ENCODE results near the gene NPIPB2.
"Not testable (repeated sequence)": the region's sequence is repeated elsewhere in the genome, so short reads cannot be mapped to it uniquely, and the experiment has no call there.

The NPIPB2 gene

DNA sequence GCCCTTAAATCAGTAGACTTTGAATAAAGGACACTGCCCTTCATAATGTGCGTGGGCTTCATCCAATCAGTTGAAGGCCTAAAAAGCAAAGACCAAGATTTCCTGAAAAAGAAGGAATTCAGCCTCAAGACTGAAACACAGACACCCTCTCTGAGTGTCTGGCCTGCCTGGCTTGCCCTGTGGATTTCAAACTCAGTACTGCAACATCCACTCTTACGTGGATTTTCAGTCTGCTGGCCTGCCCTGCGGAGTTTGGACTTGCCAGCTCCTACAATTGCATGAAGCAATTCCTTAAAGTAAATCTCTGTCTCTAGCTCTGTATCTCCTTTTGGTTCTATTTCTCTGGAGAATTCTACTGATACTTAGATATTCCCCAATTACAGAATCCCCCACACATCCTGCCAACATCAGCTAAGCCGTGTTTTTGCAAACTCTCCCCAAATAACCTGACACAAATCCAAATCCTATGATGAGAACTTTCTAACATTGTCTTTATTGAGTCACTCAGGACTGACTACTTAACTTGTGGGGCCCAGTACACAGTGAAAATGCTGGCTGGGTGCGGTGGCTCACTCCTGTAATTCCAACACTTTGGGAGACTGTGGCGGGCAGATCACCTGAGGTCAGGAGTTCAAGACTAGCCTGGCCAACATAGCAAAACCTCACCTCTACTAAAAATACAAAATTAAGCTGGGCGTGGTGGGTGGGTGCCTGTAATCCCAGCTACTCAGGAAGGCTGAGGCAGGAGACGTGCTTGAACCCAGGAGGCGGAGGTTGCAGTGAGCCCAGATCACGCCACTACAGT is 15.9 kb upstream of the NPIPB2 start:
- FAIRE-seq, result no peak

DNA sequence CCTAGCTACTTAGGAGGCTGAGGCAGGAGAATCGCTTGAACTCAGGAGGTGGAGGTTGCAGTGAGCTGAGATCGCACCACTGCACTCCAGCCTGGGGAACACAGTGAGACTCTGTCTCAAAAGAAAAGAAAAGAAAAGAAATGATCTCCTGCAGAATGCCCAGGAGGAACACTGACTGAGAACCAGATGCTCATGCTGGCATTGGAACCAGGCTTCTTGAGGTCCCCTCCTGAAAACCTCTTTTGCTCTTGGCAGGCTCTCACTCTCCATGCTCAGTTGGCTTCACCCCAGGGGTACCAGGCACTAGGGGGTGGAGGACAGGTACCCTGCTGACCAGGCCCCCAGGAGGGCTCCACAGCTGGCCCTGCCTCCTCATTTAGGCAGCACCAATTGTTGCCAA is 14.7 kb upstream of the NPIPB2 start:
- no peak for FAIRE-seq

DNA sequence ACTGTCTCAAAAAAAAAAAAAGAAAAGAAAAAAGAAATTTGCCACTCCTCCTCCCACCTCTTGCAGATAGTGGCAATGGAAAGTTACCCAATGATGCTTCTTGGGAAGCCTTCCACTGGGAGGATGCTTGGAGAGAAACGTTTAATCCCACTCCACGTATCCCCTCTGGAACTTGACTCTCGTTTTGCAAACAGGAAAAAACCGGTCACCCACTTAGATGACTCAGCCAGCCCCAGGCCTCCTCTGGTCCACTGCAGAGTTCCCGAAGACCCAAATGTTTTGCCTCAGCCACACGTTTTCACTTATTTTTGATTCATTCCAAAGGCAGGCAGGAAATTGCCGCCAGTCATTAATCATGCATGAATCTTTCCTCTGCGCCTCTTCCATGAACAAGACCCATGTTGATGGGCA is 13.9 kb upstream of the NPIPB2 start:
- FAIRE-seq, result no peak

DNA sequence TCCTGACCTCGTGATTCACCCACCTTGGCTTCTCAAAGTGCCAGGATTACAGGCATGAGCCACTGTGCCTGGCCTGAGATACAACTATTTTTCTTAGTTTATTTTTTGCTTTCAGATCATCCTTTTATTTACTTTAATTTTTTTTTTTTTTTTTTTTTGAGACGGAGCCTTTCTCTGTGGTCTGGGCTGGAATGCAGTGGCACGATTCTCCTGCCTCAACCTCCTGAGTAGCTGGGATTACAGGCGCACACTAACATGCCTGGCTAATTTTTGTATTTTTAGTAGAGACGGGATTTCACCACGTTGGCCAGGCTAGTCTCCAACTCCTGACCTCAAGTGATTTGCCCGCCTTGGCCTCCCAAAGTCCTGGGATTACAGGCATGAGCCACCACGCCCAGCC is 11.7 kb upstream of the NPIPB2 start:
- not testable (repeated sequence) for FAIRE-seq

DNA sequence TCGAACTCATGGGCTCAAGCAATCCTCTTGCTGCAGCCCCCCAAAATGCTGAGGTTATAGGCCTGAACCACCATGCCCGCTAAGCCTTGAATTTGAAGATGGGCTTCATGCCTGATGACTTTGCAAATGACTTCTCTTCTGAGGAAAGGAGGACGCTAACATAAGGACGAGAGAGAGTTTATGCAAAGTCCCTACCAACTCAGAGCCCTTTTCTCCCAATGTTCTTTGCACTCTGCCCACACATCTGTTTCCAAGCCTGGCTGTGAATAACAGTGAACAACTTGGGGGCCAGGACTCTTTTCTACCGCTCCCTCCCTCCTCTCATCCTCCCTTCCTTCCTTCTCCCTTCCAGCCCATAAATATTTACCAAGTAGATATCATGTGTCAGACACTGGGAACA is 8.5 kb upstream of the NPIPB2 start:
- no peak for FAIRE-seq

DNA sequence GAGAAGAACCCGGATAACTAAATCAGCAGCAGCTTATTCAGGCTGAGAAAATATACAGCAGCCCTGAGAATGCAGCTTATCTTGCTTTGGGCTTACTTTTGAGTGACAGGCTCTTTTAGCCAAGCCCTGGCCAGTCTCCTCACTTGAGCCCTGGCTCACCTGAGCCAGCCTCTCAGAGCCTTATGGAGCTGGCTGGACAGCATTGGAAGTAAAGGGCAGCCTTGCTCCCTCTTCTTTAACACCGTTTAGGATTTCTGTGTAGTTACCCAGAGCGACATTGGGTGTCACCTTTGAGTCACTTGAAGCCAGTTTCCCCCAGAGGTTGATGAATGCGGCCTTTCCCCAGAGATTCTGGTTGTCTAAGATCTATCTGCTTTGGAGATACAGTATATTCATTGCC is 7.7 kb upstream of the NPIPB2 start:
- FAIRE-seq, result no peak

DNA sequence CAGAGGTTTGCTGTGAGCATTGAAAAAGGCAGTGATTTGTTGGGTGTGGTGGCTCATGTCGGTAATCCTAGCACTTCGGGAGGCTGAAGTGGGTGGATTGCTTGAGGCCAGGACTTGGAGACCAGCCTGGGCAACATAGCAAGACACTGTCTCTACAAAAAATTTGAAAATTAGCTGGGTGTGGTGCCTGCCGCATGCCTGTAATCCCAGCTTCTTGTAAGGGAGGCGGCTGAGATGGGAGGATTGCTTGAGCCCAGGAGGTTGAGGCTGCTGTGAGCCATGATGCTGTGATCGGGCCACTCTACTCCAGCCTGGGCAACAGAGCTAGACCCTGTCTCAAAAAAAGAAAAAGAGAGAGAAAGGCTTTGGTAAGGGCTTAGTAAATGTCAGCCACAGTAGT is 7.0 kb upstream of the NPIPB2 start:
- no peak for FAIRE-seq

DNA sequence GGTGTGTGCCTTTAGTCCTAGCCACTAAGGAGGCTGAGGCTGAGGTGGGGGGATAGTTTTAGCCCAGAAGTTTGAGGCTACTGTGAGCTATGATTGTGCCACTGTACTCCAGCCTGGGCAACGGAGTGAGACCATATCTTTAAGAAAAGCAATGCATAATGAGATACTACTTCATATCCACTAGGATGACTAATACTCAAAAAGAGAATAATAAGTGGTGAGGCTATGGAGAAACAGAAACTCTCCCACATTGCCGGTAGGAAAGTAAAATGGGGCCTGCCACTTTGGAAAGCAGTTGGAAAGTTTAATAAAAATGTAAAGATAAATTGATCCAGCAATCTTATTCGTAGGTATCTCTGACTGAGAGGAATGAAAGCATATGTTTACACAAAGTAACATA is 4.6 kb upstream of the NPIPB2 start:
- FAIRE-seq, result no peak

DNA sequence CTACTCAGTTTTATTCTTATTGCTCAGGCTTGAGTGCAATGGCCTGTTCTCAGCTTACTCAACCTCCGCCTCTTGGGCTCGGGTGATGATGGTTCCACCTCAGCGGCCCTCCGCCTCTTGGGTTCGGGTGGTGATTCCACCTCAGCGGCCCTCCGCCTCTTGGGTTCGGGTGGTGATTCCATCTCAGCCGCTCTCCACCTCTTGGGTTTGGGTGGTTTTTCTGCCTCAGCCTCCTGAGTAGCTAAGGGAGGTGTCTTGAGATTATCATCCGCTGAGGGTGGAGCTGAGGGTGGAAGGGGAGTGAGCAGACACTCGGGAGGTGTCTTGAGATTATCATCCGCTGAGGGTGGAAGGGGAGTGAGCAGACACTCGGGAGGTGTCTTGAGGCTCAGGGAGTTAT is 14.5 kb downstream of the NPIPB2 start:
- FAIRE-seq, result not testable (repeated sequence)

DNA sequence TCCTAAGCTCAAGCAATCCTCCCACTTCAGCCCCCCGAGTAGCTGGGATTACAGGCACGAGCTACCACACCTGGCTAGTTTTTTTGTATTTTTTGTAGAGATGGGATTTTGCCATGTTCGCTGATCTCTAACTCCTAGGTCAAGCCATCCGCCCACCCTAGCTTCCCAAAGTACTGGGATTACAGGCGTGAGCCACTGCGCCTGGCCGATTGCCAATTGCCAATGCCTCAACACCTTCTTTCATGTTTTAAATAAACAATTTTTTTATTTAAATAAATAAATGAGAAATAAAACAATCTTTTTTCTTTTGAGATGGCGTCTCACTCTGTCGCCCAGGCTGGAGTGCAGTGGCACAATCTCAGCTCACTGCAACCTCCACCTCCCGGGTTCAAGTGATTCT is 17.8 kb downstream of the NPIPB2 start:
- not testable (repeated sequence) for FAIRE-seq

DNA sequence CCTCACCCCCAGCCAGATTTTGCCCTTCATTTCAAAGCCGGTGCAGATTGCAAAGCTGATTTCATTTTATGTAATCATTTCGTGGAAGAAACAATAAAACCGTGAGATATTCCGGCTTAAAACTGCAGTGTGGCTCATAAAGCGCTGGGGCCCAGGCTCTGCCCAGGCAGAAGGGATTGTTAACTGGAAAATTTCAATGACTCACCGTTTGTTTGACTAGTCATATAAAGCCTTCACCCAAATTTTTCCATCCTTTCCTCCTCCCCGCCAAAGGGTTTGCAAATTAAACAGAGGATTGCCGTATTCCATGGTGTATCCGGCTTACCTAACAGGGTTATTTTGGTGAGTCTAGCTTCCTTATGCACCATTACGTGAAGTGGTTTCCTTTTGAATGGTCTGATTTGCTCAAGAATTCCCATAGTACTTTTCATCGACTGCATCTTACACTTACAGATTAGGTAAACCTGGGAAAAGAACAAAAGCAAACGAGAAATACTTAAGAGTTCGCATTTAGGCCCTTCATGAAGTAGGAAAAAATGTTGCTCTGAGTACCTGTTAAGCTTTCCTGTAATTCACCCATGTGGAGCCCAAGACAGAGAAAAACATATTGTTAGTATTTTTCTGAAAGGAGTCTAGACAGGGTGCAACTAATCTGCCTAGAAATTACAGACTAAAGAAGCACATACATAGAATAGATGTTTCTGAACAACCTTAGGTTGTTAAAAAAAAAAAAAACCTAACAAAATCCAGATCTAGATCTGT is 25.1 kb downstream of the NPIPB2 start:
- no peak for FAIRE-seq

DNA sequence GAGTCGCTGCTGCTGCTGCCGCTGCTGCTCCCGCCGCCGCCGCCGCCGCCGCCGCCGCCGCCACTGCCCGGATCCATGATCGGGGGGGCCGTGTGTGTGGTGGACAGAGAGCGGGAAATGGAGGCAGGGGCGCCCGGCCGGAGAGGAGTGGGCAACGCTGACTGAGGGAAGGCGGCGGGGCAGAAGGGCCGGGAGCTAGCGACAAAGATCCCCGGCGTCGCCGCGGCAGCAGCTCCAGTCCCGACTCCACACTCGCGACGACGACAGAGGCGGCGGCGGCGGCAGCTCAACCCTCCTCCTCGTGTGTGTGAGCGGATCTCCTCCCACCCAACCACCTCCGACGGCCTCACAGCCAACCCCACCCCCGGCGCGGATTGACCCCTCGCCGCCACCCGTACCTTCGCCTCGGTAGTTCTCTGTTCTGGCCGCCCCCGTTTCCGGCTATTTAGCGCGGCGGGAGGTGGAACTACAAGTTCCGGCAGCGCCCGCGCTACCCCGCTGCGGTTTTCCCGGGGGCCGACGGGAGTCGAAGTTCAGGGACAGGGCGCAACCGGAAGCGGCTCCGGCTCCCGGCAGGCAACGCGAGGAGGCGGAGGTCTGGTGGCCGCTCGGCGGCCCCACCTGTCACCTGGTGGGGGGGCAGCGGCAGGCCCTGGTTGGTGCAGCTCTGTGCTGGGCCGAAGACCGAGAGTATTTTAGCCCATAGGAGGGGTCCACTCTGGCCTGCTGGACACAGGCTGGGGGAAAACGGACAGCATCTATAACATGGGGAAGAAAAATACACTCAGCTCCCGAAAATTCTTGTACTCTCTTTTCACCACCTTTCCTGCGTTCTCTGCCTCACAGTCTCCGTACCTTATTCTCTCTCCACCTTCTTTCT is 26.0 kb downstream of the NPIPB2 start, which contains the start of gene GSPT1:
Gene GSPT1, minus strand, starts transcription at position 313 of the 880 bp plus-strand sequence. Its CDS starts 236 bp downstream, at position 77.
- FAIRE-seq, result peak; percentile 29

DNA sequence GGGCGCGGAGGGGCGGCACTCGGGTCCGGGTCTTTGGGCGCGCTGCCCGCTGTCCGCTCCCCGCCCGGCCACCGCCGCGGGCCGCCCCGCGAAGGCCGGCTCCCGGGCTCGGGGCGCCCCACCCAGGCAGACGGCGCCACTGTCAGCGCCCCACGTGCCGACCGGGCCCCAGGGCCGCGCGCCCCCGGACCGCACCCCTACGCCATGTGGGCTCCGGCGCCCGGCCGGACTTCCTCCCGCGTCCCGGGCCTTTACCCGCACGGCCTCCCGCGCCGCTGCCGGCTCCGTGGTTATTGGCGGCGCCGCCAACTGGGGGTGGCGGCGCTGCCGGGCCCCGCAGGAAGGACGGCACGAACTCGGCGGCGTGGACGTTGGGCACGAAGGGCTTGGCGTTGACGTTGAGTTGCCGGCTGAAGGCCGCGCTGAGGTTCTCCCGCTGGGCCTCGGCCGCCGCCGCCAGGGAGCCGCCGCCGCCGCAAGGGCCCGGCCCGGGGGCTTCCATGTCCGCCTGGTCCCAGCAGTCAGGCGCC is 26.7 kb downstream of the NPIPB2 start:
- FAIRE-seq, result no peak

DNA sequence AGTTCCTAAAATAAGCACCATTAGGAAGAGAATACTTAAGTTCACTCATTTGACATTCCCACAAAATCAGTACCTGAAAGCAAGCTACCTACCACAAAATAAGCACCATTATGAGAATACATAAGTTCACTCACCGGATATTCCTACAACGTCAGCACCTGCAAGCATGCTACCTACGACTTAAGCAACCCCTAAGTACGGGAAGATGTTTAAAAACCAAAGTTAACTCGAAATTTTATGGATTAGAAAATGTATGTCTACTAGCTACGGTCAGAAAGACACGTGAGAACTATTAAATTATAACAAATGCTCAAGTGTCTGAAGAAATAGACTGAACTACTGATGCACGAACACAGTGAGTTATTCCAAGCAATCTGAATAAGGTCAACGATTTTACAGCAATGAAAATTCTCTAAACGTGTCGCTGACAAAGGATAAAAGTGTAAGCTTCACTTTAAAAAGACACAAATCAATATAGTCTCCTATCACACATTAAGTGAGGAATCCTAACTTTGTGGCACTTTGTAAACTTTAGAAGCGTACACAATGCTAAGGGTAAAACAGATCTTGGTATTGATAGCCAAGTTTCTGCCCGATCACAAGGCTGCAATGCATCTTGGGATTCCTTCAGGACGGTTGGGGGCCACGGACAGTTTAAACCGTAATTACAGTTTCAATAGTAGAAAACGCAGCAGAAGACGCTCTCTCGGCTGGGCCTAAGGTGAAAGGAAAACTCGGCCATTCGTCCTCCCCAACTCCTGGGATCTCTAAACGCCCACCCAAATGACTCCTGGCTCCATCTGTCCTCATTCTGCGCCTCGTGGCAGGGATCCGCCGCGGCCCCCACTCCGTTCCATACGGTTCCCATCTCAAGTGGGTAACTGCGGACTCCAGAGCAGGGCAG is 27.4 kb downstream of the NPIPB2 start:
- no peak for FAIRE-seq

DNA sequence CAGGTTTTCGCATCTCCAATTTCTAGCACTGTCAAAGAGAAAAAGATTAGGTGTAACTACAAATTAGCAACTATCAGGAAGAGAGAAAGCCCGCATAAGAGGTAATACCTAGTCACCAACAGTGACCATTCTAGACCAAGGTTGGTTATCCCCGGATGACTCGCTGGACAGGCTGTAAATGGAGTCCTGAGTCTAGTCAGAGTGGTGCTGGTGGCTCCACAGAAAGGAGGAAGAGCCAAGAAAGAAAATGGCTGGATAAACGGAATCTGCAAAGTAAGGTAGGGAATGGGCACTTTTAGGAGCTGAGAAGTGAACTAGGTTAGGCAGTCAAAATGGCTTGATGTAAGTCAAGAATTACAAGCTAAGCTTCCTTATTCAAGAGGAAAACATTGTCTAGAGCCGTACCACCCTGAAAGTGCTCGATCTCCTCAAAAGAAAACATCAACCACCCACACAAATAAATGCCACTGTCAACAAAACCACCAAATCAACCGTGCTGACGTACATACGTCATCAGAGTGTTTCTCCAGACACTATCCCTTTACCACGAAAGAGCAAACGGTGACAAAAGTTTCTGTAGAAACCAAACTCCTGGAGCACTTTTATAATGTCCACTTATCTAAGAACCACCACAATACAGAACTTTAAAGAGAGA is 28.3 kb downstream of the NPIPB2 start:
- FAIRE-seq, result no peak

DNA sequence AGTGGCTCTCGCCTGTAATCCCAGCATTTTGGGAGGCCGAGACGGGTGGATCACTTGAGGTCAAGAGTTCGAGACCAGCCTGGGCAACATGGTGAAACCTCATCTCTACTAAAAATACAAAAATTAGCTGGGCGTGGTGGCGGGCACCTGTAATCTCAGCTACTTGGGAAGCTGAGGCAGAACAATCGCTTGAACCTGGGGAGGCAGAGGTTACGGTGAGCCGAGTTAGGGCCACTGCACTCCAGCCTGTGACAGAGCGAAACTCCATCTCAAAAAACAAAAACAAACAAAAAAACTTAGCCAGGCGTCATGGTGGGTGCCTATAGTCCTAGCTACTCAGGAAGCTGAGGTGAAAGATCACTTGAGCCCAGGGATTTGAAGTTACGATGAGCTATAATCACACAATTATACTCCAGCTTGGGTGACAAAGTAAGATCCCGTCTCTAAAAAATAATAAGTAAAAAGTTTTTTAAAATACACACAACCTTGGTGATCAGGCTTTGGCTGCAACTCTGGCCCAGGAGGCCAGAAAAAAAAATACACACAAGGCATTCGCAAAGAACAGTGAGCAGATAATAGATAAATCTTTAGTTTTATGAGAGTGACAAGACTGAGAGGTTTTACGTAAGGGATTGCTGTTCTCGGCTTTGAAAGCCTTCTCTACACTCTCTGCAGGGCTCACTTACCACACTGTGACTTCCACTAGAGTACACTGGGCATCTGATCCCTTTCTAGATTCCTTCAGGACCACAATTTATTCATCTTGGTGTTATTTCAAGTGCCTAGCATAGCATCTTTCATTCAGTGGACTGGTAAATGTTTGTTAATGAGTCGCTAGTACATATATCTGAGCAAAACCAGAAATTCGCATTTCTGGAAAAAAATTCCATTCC is 31.9 kb downstream of the NPIPB2 start:
- FAIRE-seq, result no peak

DNA sequence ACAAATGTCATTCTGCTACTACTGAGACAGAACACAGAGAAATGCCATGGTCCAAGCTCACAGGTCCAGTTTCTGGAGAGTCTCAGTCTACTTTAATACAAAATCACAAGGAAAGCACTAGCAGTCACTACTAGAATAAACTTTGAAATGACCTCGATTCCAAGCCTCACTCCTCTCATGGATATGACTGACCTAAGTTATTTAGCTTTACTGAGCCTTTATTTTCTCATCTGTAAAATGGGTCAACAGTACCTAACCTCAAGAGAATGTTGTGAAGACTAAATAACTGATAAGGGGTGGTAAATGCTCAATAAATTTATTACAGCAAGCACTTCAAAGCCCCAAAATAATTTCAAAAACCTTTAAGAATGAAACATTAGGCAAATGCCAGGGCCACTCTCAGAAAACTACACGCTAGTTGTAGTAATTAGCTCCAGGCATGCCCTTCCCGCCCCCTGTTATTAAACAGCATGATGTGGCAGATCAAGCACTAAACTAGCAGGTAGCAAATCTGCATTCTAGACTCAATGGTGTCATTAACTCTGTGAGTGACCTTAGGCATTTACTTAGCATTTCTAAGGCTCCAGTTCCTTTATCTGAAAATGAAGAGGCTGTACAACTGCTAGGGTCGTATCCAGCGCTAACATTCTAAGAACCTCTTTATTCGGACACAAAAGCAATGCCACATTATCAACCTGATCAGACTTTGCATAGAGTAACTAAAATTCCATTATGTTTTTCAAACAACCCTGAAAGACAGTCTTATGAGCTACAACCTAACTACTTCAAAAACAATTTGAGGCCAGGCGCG is 34.5 kb downstream of the NPIPB2 start:
- no peak for FAIRE-seq

DNA sequence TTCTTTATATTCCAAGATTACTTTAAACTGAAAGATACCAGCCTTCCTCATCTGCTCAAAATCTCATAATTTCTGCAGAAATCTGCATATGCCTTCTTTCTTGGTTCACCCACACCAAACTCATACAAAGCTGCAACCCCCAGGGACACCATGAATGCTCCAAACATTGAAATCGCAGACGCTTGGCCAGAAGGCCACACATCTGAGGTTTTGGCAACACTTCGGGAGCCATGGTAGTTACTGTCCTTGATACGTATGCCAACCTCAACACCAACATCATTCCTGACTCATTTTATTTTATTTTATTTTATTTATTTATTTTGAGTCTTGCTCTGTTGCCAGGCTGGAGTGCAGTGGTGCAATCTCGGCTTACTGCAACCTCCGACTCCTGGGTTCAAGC is 37.9 kb downstream of the NPIPB2 start:
- FAIRE-seq, result no peak

DNA sequence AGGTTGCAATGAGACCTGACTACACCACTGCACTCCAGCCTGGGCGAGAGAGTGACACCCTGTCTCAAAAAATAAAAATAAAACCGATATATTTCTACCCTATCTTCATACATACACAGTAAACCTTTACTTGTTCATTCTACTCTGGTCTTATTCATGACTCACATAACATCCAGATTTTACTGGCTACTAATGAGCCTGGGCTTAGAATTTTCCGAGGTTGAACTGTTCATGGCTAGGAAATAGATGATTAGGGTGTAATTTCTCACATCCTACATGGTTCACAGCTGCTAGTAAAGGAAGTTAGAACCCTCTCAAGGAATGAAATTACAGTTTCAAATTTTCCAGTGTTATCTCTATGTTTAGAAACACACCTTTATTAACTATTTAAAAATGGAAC is 40.8 kb downstream of the NPIPB2 start:
- FAIRE-seq, result no peak
